SH-SY5Y (cell line): ENCODE measurements around the gene DNAH1.

Experiments
- GATA2 ChIP-seq: IDR thresholded peaks from 2 replicates; pipeline ENCODE4 v1.6.1; 2011; ENCODE audit warnings: mild to moderate bottlenecking, low read depth, low read length
- GATA3 ChIP-seq: IDR thresholded peaks from 2 replicates; pipeline ENCODE4 v1.6.1; 2011; ENCODE audit warnings: low read depth, mild to moderate bottlenecking, low read length, moderate library complexity

DNA sequence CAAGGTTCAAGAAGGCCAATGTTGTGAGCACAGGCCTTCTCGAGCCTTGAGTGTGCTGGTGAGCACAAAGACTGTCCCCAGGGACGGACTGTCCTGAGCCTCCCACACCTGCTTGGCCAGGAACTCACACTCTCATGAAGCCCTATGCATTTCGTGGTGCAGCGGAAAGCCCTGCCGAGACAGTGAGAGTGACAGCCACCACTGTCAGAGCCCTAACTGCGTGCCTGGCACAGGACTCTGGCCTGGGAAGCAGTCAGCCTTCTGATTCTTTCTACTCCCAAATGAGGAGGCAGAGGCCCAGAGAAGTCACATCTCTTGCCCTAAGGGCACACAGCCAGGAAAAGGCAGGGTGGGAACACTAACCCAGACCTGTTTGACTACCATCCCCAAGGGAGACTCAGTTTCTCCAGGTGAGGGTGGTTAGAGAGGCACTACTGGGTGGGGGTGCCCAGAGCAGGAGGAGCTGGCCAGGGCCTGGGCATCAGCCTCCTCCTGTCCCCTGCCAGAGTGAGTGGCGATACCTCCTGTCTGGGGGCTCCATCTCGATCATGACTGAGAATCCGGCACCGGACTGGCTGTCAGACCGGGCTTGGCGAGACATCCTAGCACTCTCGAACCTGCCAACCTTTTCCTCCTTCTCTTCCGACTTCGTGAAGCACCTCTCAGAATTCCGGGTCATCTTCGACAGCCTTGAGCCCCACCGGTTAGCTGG is 78.0 kb downstream of the DNAH1 start:
- TF ChIP-seq GATA2 = no peak
- TF ChIP-seq GATA3 = no peak
